ENCODE results near the gene TBC1D17. TPM values are rescaled to one million over a fixed set of nuclear protein-coding genes. Genes with fewer than 3 reads are reported as not detected.

Gene TBC1D17
- total RNA-seq, 4 donors from 2014 or later: 15.6 to 24.9 (median 22.3) TPM

GRCh38 chr19:49884109-49884508 is 6.6 kb downstream of the TBC1D17 start:
- TF ChIP-seq CTCF (IDR thresholded peaks at IDR 0.05): no peak
- no peak for ATAC-seq (ENCODE audit: low FRiP score)
- DNase-seq (ENCODE audit: low spot score): no peak

- ATAC-seq (ENCODE audit: low FRiP score) (no peak), DNase-seq (ENCODE audit: low spot score) (no peak)
- TF ChIP-seq CTCF (IDR thresholded peaks at IDR 0.05): no peak
These were observed 7.3 kb downstream of the TBC1D17 start for GRCh38 chr19:49884760-49885159.

GRCh38 chr19:49887037-49887664 is 9.6 kb downstream of the TBC1D17 start:
- no peak for DNase-seq (ENCODE audit: low spot score)
- no peak for ATAC-seq (ENCODE audit: low FRiP score)
- TF ChIP-seq CTCF (IDR thresholded peaks at IDR 0.05): no peak

- no peak for TF ChIP-seq CTCF (IDR thresholded peaks at IDR 0.05)
- DNase-seq (ENCODE audit: low spot score) (no peak), ATAC-seq (ENCODE audit: low FRiP score) (no peak)
These were observed 10.4 kb downstream of the TBC1D17 start for GRCh38 chr19:49887665-49888509.

- no peak for TF ChIP-seq CTCF (IDR thresholded peaks at IDR 0.05)
- ATAC-seq (ENCODE audit: low FRiP score) (no peak), DNase-seq (ENCODE audit: low spot score) (no peak)
These were observed 11.0 kb downstream of the TBC1D17 start for GRCh38 chr19:49888510-49888824.

DNA sequence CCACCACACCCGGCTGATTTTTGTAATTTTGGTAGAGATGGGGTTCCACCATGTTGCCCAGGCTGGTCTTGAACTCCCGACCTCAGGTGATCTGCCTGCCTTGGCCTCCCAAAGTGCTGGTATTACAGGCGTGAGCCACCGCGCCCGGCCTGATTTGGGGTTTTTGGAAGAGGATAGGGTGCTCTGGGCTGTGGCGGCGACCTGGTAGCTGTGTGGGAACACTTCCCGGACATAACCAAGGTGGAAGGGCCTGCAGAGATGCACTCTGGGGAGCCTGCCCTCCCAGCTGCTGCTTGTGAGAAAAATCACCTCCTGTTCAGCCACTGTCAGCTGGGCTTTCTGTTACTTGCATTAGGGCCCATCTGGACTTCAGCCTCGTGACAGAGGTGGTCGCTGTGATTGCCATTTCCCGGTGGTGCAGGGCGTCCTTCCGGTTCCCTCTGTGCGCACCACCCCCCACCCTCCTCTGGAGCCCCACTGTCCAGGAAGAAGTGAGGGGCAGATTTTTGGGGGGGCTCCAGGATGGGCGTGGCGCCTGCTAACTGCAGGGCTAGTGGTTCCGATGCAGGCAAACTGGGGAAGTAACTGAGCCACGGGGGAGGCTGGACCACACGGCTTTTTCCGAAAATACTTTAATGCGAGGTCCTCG is 11.7 kb downstream of the TBC1D17 start:
- no peak for ATAC-seq (ENCODE audit: low FRiP score)
- no peak for DNase-seq (ENCODE audit: low spot score)
- no peak for TF ChIP-seq CTCF (IDR thresholded peaks at IDR 0.05)
